Astrocyte of the cerebellum (primary cell): ENCODE measurements around the gene RAE1.
"Not testable (repeated sequence)": the region's sequence is repeated elsewhere in the genome, so short reads cannot be mapped to it uniquely, and the experiment has no call there.

Experiments used
- DNase-seq: peaks from one replicate; pipeline ENCODE4 v3.0.0-alpha.2; 2011; ENCODE audit warnings: low read depth
- H3K4me3 ChIP-seq: 2 replicates; pipeline ENCODE4 v1.5.1; 2011; ENCODE audit warnings: mild to moderate bottlenecking, low read depth, low read length, moderate library complexity
- CTCF ChIP-seq: IDR thresholded peaks from 2 replicates; pipeline ENCODE4 v1.5.1; 2012; ENCODE audit warnings: low read length, low read depth, moderate library complexity, mild to moderate bottlenecking; ENCODE audit errors: missing control alignments
- in situ Hi-C: cut with HindIII; loops from 2 replicates; pipeline ENCODE4 v1.10.0; 2017; ENCODE audit warnings: low sequenced_read_pairs

The RAE1 gene

GRCh38 chr20:57414867-57415592 lies 64.0 kb downstream of the RAE1 start:
- no peak for TF ChIP-seq CTCF
- in situ Hi-C loops, result no loop called here
- H3K4me3 ChIP-seq, result no peak overlapping the region
- DNase-seq, result no peak

- no peak overlapping the region for H3K4me3 ChIP-seq
- no peak for DNase-seq
- in situ Hi-C loops, result no loop called here
- no peak for TF ChIP-seq CTCF
Observed at GRCh38 chr20:57415771-57416170, 64.7 kb downstream of the RAE1 start.

GRCh38 chr20:57416296-57417022 lies 65.4 kb downstream of the RAE1 start:
- no peak for TF ChIP-seq CTCF
- no peak for DNase-seq
- H3K4me3 ChIP-seq, result no peak overlapping the region
- in situ Hi-C loops, result no loop called here

- no peak overlapping the region for H3K4me3 ChIP-seq
- DNase-seq, result no peak
- no peak for TF ChIP-seq CTCF
- in situ Hi-C loops, result no loop called here
Observed at GRCh38 chr20:57417051-57417689, 66.1 kb downstream of the RAE1 start.

- no peak for DNase-seq
- no peak overlapping the region for H3K4me3 ChIP-seq
- in situ Hi-C loops, result no loop called here
- no peak for TF ChIP-seq CTCF
Observed at GRCh38 chr20:57417830-57418780, 67.0 kb downstream of the RAE1 start.

- H3K4me3 ChIP-seq, in situ Hi-C loops, DNase-seq: not testable (repeated sequence)
Observed at GRCh38 chr20:57419479-57419878, 68.4 kb downstream of the RAE1 start.
